GM12864 (cell line): ENCODE measurements around the gene GCNT3.
A peak's percentile ranks its signal among the peaks of the same experiment; 100 is the strongest.
"Not testable (repeated sequence)": the region's sequence is repeated elsewhere in the genome, so short reads cannot be mapped to it uniquely, and the experiment has no call there.

Experiments
- DNase-seq: peaks from one replicate; pipeline ENCODE4 v3.0.0-alpha.2; 2011; ENCODE audit warnings: low read depth
- H3K4me3 ChIP-seq: 2 replicates; pipeline ENCODE4 v1.5.1; 2011; ENCODE audit warnings: mild to moderate bottlenecking, low read depth, low read length, control low read depth
- CTCF ChIP-seq: IDR thresholded peaks from 2 replicates; pipeline ENCODE4 v1.5.1; 2011; ENCODE audit warnings: low read depth, mild to moderate bottlenecking, moderate library complexity, low read length, control low read depth, inconsistent platforms; ENCODE audit errors: missing control alignments

The GCNT3 gene

GRCh38 chr15:59644756-59645155, 33.2 kb downstream of the GCNT3 start:
- no peak for TF ChIP-seq CTCF
- H3K4me3 ChIP-seq: no peak overlapping the region
- DNase-seq: no peak

DNA sequence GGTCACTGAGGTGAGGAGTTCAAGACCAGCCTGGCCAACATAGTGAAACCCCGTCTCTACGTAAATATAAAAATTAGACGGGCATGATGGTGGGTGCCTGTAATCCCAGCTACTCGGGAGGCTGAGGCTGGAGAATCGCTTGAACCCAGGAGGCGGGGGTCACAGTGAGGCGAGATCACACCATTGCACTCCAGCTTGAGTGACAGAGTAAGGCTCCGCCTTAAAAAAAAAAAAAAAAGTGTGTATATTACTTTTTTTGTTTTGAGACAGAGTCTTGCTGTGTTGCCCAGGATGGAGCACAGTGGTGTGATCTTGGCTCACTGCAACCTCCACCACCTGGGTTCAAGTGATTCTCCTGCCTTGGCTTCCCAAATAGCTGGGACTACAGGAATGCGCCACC, 34.2 kb downstream of the GCNT3 start:
- DNase-seq, H3K4me3 ChIP-seq: not testable (repeated sequence)

- DNase-seq: no peak
- no peak overlapping the region for H3K4me3 ChIP-seq
- TF ChIP-seq CTCF: no peak
These were observed 34.7 kb downstream of the GCNT3 start for GRCh38 chr15:59646277-59646676.

GRCh38 chr15:59647085-59647484, 35.5 kb downstream of the GCNT3 start:
- no peak overlapping the region for H3K4me3 ChIP-seq
- TF ChIP-seq CTCF: no peak
- no peak for DNase-seq

- TF ChIP-seq CTCF: no peak
- no peak for DNase-seq
- H3K4me3 ChIP-seq: no peak overlapping the region
These were observed 38.0 kb downstream of the GCNT3 start for GRCh38 chr15:59649603-59650002.

DNA sequence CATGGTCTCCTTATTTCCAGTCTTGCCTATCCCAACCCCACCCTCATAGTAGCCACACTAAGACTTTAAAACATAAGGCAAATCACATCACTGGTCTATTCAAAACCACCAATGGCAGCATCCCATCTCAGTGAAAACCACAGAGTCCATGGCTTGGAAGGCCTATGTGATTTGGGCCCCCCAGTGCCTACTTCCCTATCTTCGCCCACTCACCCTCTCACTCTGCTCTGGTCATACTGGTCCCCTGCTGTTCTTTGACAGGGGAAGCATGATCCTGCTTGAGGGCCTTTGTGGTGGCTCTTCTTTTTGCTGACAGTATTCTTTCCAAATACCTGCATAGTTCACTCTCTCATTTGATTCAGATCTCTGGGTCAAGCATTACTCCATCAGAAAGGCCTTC, 42.5 kb downstream of the GCNT3 start:
- TF ChIP-seq CTCF: no peak
- no peak overlapping the region for H3K4me3 ChIP-seq

GRCh38 chr15:59656897-59657634, 45.5 kb downstream of the GCNT3 start, which contains the start of gene GTF2A2:
GTF2A2 (minus strand) TSS chr15:59657515; CDS start chr15:59652277, 5,238 bp downstream.
- DNase-seq: peak; percentile 84
- H3K4me3 ChIP-seq: peak within 1 kb of the TSS; percentile 86

More for the DNA sequence above, 42.5 kb downstream of the GCNT3 start:
- DNase-seq: no peak

More at GRCh38 chr15:59656897-59657634, 45.5 kb downstream of the GCNT3 start, which contains the start of gene GTF2A2:
- no peak for TF ChIP-seq CTCF
